GM19324 (cell line): Measurements from ENCODE around the gene TMED1.

Experiments
- ATAC-seq: cut with Tn5 transposase; IDR thresholded peaks from one replicate; pipeline ENCODE4 v1.9.1; 2021; ENCODE audit warnings: mild to moderate bottlenecking, moderate library complexity; ENCODE audit not compliant: unreplicated experiment, low FRiP score

Gene TMED1

GRCh38 chr19:10835089-10835753, 791 bp downstream of the TMED1 start:
- ATAC-seq, result no peak

GRCh38 chr19:10832939-10833296, 3.1 kb downstream of the TMED1 start:
- ATAC-seq, result no peak

DNA sequence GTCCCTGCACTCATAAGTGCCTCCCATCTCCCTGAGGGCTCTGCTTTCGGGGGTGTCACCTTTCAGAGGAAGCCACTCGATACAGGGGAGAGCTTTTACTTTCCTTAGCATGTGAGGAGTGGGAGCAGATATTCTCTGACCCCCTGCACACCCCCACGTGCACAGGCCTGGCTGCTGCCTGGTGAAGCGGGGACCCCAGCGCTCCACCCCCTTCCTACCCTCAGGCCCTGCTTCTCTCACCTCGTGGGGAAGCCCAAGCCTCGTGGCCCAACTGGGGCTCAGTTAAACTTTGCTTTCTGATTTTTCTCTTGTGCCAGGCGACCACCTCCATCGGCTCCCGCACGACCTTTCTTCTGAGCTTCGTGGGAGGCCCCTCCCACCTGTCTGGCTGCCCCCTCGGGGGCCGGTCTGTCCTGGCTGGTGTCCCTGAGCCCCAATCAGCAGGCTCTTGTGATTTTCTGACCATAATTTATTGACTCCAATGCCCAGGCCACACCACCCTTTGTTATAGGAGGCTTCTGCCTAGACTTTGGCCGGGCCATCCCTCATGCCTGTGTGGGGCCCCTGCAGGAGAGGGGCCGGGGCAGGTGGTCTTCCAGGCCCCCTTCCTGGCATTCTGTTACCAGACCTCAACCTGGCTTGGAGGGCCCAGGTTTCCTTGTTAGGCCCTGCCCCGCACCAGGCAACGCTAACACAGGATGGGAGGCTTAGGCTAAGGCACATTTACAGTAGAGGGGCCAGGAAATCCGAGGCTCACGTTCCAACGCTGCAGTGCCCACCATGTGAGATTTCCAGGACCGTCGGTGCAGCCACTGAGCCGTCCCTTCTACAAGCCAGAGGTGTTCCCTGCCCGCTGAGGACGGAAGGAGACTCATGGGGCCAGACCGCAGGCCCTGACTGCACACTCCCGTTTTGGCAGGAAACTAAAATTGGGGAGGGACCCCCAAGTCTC, 3.7 kb downstream of the TMED1 start:
- no peak for ATAC-seq

- no peak for ATAC-seq
Observed at GRCh38 chr19:10830931-10831779, 4.9 kb downstream of the TMED1 start.

- no peak for ATAC-seq
Observed at GRCh38 chr19:10830370-10830769, 5.6 kb downstream of the TMED1 start.

GRCh38 chr19:10829967-10830366, 6.0 kb downstream of the TMED1 start:
- ATAC-seq, result no peak

DNA sequence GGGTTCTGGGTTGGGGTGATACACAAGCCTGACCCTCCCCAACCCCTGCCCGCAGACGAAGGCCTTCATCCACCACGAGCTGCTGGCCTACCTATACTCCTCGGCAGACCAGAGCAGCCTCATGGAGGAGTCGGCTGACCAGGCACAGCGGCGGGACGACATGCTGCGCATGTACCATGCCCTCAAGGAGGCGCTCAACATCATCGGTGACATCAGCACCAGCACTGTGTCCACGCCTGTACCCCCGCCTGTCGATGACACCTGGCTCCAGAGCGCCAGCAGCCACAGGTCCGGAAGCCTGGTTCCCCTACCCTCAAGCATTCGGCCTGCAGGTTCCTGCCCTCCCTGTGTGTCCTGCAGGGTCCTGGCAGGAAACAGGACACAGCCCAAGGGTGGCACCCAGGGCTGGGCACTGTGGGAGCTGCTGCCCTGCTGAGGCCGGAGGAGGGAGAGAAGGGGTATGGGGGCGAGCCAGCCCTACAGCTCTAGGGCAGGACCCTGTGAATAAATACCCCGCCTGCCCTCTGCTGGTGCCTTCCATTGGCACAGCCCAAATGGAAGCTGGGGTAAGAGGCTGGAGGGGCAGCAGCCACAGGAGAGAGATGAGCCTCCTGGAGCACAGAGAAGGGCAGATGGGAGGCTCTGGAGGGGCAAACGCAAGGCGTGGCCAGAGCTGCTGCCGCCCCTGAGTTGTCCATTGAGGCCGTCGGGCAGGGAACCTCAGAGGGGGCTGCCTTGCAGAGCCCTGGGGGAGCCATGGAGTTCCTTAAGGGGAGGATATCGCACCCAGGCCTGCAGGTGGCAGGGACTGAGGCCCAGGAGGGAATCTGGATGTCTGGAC, 6.8 kb downstream of the TMED1 start:
- no peak for ATAC-seq

GRCh38 chr19:10826846-10827245, 9.2 kb downstream of the TMED1 start:
- no peak for ATAC-seq

DNA sequence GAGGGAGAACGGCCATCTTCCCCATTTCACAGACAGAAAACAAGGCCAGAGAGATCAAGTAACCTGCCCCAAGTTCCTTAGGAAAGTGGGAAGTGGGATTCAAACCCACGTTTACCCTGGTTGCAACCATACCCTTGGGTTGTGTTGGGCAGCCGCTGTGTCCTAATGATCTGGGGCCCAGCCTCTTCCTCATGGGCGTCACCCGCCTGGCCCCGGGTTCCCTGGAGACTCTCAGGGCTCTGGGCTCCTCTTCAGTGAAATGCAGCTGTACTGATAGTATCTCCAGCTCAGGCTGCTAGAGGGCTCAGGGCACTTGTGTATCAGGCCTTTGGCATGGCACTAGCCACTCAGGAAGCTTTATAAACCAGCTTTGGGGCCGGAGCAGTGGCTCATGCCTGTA, 9.8 kb downstream of the TMED1 start:
- ATAC-seq, result no peak

- no peak for ATAC-seq
Observed at GRCh38 chr19:10823690-10824089, 12.3 kb downstream of the TMED1 start.

DNA sequence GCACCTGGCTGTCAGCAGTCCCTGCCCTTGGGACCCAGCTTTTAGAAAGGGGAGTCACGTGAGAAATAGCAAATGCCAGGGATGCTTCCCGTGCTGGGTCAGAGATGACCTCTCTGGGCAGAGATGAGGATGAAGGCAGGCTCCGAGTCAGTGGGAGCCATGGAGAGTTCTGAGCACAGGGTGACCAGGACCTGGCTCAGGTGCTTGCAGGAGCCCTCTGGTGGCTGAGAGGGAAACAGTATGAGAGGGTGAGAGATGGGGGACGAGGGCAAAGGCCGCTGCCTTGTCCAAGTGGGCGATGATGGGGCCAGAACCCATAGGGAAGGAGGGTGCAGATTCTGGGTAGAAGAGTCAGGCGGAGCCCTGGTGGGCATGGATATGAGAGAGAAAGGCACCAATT, 15.8 kb downstream of the TMED1 start:
- no peak for ATAC-seq

DNA sequence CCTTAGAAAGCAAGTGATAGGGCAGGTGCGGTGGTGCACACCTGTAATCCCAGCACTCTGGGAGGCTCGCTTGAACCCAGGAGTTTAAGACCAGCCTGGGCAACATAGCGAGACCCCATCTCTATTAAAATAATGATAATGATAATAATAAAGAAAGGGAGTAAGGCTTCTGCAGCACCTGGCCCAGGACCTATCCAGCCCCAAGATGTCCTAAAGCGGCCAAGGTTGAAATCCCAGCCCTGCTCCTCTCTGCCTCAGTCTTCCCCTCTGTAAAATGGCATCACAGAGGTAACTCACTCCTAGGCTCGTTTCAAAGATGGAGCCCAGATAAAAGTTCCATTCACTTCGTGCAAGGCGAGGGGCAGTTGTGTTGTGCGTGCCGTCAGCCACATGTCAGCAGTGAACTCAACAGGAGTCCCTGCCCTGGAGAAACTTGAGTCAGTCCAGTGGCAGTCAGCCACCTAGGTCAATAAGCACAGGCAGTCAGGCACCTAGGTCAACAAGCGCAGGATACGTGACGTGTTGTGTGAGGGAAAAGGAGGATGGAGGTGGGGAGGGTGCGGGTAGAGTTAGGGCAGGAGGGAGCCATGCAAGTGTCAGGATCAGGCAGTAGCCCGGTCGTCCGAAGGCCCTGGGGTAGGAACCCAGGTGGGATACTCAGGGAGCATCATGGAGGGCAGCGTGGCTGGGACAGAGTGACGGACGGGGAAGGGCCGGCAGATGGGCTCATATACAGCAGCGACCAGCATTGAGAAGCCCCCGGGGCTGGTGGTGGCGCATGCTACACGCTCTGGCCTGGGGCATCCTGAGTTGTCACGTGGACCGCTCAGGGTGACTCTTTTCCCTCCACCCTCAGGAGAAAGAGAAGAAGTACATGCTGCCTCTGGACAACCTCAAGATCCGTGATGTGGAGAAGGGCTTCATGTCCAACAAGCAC, 16.6 kb downstream of the TMED1 start:
- no peak for ATAC-seq

DNA sequence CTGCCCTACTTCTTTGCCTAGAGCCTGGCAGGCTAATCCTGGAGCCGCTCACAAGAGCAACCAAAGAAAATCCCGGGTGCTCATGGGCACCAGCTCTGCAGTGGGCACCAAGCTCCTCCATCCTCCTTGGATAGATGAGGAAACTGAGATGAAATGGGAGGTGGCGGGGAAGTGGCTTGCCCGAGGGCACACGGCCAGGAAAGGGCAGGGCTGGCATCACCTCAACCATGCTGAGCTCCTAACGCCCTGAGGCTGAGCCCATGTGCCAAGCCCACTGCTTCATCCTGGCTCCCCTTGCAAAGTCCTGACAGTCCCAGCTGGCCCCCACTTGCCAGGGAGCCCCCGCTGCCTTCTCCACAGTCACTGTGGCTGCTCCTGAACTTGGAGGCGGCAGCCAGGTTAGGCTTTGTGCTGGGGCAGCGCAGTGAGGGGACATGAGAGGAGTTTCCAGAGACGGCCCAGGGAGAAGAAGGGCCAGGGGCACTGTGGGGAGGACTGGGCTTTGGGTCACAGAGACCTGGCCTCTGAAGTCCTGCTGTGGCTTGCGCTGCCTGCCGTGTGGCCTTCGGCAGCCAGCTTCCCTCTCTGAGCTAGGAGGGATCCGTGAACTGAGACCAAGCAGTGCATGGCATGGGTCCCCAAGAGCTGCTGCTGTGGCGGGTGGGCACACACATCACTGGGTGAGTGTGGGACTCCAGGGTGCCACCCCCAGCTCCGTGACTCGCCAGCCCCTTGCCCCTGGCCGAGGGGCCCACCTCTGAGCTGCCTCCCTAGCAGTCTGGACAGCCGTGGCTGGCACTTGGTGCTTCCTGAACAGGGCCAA, 17.5 kb downstream of the TMED1 start:
- ATAC-seq, result no peak

DNA sequence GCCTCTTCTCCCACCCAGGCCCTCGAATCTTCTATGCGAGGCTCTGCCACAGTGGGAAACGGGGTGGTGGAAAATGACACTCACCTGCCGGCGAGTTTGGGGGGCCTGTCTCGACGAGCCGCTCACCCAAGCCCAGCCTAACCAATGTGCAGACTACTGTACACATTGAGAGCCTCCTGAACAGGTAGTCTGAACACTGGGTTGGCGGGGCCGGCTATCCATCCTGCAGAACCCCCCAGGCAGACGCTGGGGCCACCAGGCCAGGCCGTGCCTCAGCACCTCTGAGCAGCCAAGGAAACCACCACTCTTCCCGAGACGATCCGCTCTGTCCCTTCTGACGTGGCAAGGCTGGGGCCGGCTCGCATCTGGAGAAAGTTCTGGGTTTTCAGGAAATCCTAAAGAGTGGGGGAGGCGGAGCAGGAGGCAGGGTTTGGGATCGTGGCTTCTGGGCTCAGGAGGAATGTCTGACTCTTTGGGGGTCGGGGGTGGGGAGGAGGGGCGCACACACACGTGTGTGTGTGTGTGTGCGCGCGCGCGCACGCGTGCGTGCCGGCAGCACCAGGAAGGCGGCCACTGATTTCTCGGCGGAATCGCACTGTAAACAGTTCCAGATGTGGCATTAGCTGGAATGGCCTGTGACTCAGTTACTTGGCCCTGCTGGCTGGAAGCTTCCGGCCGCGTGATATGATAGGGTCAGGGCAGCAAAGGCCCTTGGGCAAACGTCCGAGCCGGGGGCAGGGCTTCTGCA, 18.5 kb downstream of the TMED1 start:
- ATAC-seq, result no peak

GRCh38 chr19:10816691-10817090, 19.3 kb downstream of the TMED1 start:
- ATAC-seq, result no peak

GRCh38 chr19:10815969-10816644, 19.9 kb downstream of the TMED1 start:
- ATAC-seq, result no peak

DNA sequence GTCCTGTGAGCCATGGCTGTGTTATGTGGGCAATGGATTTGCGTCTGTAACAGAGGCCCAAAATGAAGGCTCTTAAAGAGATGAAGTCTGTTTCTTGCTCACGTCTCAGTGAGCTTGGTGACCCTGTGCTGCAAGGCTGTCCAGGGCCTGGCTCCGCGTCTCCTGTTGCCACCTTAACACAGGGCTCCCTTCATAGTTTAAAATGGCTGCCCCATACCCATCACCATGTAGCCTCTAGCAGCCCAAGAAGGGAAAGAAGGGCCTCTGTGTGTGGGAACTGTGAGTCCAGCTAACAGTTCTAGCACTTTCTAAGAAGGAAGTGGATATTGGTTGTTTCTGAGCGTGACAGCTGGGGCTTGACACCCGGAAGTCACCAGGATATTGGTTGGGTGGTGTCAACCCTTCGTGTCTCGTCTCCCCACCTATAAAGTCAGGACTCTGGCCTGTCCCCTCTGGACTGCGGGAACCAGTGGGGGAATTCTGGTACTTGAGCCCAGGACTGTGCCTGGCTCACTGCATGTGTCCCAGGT, 20.9 kb downstream of the TMED1 start:
- ATAC-seq, result no peak
